ENCODE measurements around the gene CYP46A1.
"Not testable (repeated sequence)": the region's sequence is repeated elsewhere in the genome, so short reads cannot be mapped to it uniquely, and the experiment has no call there.

The CYP46A1 gene

GRCh38 chr14:99757331-99758070 lies 73.4 kb downstream of the CYP46A1 start:
- peak; percentile 77 to 81 for DNase-seq (ENCODE audit: low read depth in 2 of 2)

DNA sequence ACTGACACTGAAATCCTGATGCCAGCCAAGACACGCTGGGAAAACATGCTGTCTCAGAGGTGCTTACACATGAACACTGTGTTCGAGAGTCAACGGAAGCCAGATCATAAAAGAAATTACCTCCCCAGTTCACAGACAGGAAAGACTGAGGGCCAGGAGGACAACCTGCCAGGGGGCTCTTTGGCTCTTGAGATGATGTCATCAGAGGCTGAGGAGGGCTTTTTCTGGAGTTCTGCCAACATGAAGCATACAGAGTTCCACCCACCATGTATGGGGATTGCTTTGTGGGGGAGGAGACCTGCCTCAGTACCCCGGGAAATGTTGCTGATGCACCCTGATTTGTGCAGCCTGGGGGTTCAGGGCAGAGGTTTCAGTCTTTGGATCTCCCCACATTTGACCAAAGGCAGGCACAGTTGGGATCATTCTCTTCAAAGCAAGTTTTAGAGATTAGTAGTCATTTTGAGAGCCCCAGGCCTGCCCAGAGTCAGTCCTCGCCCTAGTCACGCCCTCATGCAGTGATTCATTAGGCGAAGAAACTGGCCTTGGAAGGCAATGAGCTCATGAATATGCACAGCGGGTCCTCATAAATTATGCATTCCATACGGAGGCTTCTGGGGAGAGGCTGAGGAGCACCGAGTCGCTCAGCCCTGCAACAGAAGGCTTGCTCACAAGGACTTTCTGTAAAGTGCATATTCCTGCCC lies 74.2 kb downstream of the CYP46A1 start:
- peak; percentile 83 to 85 for DNase-seq (ENCODE audit: low read depth in 2 of 2)

- no peak for DNase-seq (ENCODE audit: low read depth in 2 of 2)
These were observed 74.9 kb downstream of the CYP46A1 start for GRCh38 chr14:99758872-99759545.

GRCh38 chr14:99759546-99759925 lies 75.4 kb downstream of the CYP46A1 start:
- no peak for DNase-seq (ENCODE audit: low read depth in 2 of 2)

GRCh38 chr14:99760817-99761216 lies 76.7 kb downstream of the CYP46A1 start:
- DNase-seq (ENCODE audit: low read depth in 2 of 2), result no peak

- DNase-seq (ENCODE audit: low read depth in 2 of 2), result not testable (repeated sequence)
These were observed 78.8 kb downstream of the CYP46A1 start for GRCh38 chr14:99762911-99763310.

DNA sequence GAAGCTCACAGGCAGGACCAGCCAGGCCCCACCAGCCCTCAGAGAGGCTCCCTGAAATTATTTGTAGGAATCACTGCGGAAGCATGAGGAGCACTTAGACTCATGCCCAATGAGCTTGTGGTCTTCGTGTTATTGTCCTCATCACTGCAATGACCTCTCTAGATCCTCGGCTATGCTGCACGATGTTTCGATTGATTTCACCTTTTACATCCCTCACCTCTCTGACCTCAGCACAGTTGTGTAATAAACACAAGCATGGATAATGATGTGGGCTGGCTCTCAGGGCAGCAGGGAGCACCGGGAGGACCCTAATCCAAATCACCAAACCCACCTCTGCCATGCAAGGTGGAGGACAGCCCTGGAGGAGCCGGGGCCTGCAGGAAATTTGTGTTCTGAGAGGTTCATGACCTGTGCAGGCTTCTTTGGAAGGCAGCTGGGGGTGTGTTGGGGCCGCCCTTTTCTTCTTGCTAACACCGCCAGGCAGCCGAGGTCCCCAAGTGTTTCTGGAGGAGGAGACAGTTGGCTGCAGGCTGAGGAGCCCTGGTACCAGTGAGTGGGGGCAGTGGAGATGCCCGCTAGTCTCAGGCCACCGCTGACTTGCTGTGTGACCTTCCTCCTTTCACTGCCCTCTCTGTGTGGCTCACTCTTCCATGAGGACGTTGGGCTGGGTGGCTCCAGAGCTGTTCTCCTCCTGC lies 79.6 kb downstream of the CYP46A1 start:
- no peak for DNase-seq (ENCODE audit: low read depth in 2 of 2)

GRCh38 chr14:99764222-99764706 lies 80.2 kb downstream of the CYP46A1 start:
- no peak for DNase-seq (ENCODE audit: low read depth in 2 of 2)

DNA sequence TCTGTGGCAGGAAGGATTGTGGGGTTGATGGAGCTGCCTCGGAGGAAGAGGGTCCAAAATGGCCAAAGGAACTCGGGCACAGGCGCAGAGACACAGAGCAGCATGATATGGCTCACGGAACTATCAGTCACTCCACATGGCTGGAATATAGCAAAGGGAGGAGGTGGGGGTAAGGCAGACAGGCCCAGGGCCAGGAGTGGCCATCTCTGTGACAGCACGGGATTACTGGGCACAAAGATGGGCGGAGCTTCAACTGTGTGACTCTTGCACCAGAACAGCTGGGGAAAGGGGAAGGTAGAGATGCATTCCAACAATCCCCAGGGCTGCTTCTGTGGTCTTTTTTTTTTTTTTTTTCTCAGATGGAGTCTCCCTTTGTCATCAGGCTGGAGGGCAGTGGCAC lies 84.3 kb downstream of the CYP46A1 start:
- DNase-seq (ENCODE audit: low read depth in 2 of 2), result no peak

DNA sequence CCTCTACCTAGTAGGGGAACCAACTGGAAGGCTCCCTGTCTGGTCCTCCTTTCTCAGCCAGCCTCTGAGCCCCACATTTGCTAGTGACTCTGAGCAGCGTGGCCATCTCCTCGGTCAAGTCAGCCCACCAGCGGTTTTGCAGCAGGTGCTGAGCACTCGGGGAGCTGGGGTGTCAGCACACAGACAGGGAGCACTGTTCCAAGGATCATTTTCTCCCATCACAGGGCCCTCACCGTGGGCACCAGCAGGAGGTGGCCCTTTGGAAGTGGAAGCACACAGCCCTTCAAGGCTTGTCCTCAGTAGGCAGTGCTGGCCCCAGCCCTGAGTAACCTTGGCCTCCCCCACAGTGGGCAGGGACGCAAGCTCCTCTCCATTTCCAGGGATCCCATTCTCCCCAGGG lies 85.0 kb downstream of the CYP46A1 start:
- no peak for DNase-seq (ENCODE audit: low read depth in 2 of 2)

- no peak for DNase-seq (ENCODE audit: low read depth in 2 of 2)
These were observed 85.7 kb downstream of the CYP46A1 start for GRCh38 chr14:99769799-99770198.

DNA sequence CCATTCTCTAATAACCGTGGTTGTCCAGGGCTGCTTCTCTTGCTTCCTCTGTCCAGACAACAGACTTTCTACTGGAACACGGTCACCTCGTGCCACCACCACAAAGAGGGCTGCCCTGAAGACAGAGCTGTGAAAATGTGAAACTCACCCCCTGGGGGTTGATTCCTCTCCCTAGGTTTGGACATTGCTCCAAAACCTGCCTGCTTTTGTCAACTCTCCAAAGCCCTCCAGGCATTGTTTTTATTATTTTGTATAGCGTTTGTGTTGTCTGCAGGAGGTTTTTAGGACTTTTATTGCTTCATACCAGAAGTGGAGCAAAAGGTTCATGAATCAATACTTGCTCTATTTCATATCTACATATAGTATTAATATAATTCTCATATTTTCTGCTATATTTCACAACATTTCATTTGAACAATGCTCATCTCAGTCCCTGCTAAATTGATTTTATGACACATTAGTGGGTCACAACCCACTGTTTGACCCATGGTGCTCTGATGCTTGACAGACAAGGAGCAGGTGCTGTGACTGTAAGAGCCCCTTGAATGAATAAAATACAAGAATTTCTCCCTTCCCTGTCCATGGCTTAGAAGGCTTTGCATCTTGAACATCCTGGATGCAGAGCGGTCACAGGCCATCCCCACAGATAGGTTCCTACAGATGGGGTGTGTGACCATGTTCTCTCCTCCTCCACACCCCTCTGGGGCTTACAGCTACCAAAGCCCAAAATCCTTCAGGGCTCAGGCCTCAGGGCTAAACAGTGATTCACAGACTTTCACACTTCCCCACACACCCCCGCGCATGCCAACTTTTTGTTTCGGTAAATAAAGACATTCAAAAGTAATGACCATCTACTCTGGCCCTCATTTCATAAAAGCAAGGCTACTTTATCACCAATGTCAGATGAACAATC lies 88.5 kb downstream of the CYP46A1 start:
- DNase-seq (ENCODE audit: low read depth in 2 of 2), result no peak

DNA sequence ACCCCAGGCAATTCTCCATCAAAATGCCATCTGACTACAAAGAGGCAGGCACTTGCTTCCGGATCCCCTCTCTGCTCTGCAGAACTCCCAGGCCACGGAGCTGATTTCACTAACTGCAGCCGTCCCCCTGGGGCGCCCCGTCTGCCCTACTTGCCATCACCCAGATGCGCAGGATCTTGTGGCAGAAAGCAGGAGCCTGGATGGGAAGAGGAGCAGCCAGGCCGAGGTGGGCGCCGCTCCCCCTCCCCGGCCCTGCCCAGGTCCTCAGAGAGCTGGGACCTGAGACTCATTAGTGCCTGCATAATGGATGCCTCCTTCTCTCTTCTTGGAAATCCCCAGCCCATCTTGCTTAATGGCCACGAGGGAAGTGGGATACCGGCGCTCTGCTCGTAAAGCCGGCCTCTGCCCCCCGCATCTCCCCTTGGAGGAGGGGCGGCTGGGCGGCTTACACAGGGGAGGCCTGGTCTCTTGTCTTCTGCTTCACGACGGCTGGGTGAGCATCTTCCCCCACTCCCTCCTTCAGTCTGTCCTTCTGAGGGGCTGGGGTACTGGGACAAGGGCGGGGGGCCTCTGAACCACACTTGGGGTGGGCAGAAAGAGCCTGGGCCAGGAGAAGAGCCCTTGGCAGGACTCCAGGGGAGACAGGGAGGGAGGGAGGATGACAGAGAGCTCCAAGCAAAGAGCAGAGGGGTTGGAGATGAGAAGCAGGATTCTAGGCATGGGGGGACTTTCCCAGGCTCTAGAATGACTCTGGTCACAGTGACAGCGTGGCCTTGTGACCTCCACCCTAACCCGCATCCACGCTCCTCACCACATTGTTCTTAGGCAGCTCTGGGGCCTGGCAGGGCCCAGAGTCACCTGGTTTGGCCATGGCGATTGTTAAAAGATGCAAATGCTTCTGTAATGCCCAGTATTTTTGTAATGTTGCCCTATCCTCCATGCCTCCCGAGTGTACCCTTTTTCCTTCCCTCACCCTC lies 89.7 kb downstream of the CYP46A1 start:
- no peak for DNase-seq (ENCODE audit: low read depth in 2 of 2)

DNA sequence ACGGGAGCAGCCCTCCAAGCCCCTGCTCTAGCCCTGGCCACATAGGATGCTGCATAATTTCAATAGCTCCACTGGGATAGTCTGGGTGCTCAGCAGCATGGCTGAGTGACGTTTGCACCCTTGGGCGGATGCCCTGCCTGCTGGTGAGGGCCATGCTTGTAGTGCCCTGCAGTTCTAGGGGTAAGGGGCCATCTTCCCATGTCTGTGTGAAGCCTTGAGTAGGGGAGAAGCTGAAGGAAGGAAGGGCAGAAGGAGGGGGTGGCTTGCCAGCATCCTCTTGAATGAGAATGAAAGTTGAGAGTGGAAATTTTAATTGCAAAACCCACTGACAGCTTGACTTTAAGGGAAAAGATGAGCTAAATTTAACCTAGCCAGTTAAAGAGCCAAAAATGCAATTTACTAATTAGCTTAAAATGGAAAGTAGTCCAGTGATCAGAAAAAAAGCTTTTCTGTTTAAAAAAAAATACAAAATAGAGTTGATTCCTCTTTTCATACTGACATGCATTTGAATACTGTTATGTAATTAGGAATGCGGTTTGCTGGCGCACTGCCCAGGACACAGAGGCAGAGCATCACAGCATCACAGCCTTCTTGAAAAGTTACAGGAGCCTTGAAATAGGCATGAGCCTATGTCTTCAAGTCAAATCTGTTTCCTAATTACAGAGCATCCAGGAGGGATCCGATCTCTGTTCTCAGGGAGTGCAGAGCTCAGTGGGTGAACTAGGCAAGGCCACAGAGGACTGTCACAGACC lies 90.6 kb downstream of the CYP46A1 start:
- DNase-seq (ENCODE audit: low read depth in 2 of 2), result no peak

DNA sequence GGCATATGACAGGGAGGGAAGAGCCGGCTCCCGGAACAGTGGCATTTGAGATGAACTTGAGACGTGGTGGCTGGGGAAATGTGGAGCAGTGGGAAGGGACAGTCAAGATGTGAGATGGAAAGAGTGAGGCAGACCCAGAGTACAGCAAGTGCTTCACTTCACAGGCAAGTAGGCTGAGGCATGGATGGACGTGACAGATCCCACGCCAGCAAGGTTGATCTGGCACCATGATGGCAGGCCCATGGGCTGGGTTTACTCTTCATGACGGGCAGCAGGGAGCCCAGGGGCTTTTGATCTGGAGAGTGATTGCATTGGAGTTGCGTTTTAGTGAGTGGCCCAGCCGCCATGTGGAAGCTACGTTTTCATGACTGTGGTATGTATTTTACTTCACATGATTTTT lies 91.3 kb downstream of the CYP46A1 start:
- DNase-seq (ENCODE audit: low read depth in 2 of 2), result no peak
